HCT116 (cell line): ENCODE data around the gene LMOD3. TPM values are rescaled to one million over a fixed set of nuclear protein-coding genes. Genes with fewer than 3 reads are reported as not detected.

ENCODE experiments used
- ATAC-seq: fragments of 200-7000 bp; cut with Tn5 transposase; 2 replicates; pipeline ENCODE4 v1.9.1; 2020; ENCODE audit warnings: mild to moderate bottlenecking, moderate library complexity
- BruUV-seq: library from RNA; stranded (reverse); fragments of 400-500 nt; replicated peaks from 2 replicates; lab custom pipeline; 2021; lab: Mats Ljungman, UMichigan
- CTCF ChIA-PET: fragments of 300-600 bp; sonication (Branson Sonifier 250); formaldehyde crosslinking; loops from one replicate; lab custom pipeline; 2021; ENCODE audit warnings: antibody characterized with exemption; lab: Charles Lee
- POLR2A ChIA-PET: fragments of 300-600, 350-600 bp; sonication (Branson Sonifier 250); formaldehyde crosslinking; loops from one replicate; lab custom pipeline; 2021; ENCODE audit warnings: antibody characterized with exemption; lab: Charles Lee
- RAD21 ChIA-PET, 2 experiments: fragments of 300-600 bp; sonication (Branson Sonifier 250); formaldehyde crosslinking; loops; one replicate each; lab custom pipeline; 2023; ENCODE audit warnings: low total read pairs in 2 of 2; ENCODE audit not compliant: uncharacterized antibody in 2 of 2, unreplicated experiment in 2 of 2, low non-redundant PET in 1 of 2; lab: Charles Lee
- DNase-seq: peaks from one replicate; pipeline ENCODE4 v3.0.0-alpha.2; 2010; ENCODE audit warnings: low read depth, low spot score
- H2AFZ ChIP-seq: fragments of 200-600 bp; shearing (Covaris generic), sonication (generic); 2 replicates; pipeline ENCODE4 v1.6.1; 2017; ENCODE audit warnings: low read depth, mixed run types, mixed read lengths, antibody characterized with exemption, low read length; ENCODE audit not compliant: poor library complexity, severe bottlenecking
- H3K27ac ChIP-seq: 2 replicates; pipeline ENCODE4 v1.5.1; 2012; ENCODE audit warnings: low read depth, low read length
- H3K27me3 ChIP-seq: fragments of 200-600 bp; sonication (generic); 2 replicates; pipeline ENCODE4 v1.6.1; 2016; ENCODE audit warnings: mixed run types, low read length, mixed read lengths; ENCODE audit not compliant: insufficient read depth
- H3K36me3 ChIP-seq, 2 experiments: fragments of 200-500 bp in 1 of 2; fragments of 200-600 bp in 1 of 2; sonication (Bioruptor generic) in 1 of 2; sonication (generic) in 1 of 2; 2 replicates each; pipeline versions ENCODE4 v1.5.1 to v1.6.1; 2014 to 2016; ENCODE audit warnings: low read length in 2 of 2, inconsistent platforms in 1 of 2, mixed read lengths in 1 of 2, mixed run types in 1 of 2; ENCODE audit not compliant: insufficient read depth in 2 of 2, control insufficient read depth in 1 of 2
- H3K4me1 ChIP-seq, 2 experiments: fragments of 200-600 bp in 1 of 2; sonication (generic) in 1 of 2; 2 replicates each; pipeline versions ENCODE4 v1.5.1 to v1.6.1; 2012 to 2017; ENCODE audit warnings: low read length in 2 of 2, inconsistent platforms in 1 of 2, mild to moderate bottlenecking in 1 of 2, mixed read lengths in 1 of 2, mixed run types in 1 of 2, moderate library complexity in 1 of 2; ENCODE audit not compliant: insufficient read depth in 2 of 2, control insufficient read depth in 1 of 2
- H3K4me2 ChIP-seq: fragments of 200-600 bp; sonication (generic); 2 replicates; pipeline ENCODE4 v1.6.1; 2017; ENCODE audit warnings: mixed run types, low read length, mixed read lengths
- H3K4me3 ChIP-seq, 2 experiments: fragments of 200-600 bp in 1 of 2; sonication (generic) in 1 of 2; replicated peaks in 1 of 2; 2 replicates each; pipeline ENCODE4 v1.5.1; 2011 to 2016; ENCODE audit warnings: low read length in 2 of 2, control low read depth in 1 of 2, low read depth in 1 of 2, mild to moderate bottlenecking in 1 of 2, mixed read lengths in 1 of 2, mixed run types in 1 of 2
- H3K79me2 ChIP-seq: fragments of 200-600 bp; sonication (generic); 2 replicates; pipeline ENCODE4 v1.6.1; 2017; ENCODE audit warnings: mild to moderate bottlenecking, mixed run types, low read length, moderate library complexity, mixed read lengths; ENCODE audit not compliant: insufficient read depth
- H3K9ac ChIP-seq: fragments of 200-600 bp; sonication (generic); 2 replicates; pipeline ENCODE4 v1.6.1; 2016; ENCODE audit warnings: low read length, mixed read lengths
- H3K9me2 ChIP-seq: fragments of 200-600 bp; sonication (generic), shearing (Covaris generic); 2 replicates; pipeline ENCODE4 v1.6.1; 2017; ENCODE audit warnings: mixed run types, mild to moderate bottlenecking, moderate library complexity; ENCODE audit not compliant: insufficient read depth
- H3K9me3 ChIP-seq, 2 experiments: fragments of 200-500 bp in 1 of 2; fragments of 200-600 bp in 1 of 2; sonication (Bioruptor generic) in 1 of 2; sonication (generic) in 1 of 2; 2 replicates each; pipeline ENCODE4 v1.6.1; 2014 to 2017; ENCODE audit warnings: low read length in 2 of 2, mixed read lengths in 2 of 2, inconsistent platforms in 1 of 2, low read depth in 1 of 2, mild to moderate bottlenecking in 1 of 2, mixed run types in 1 of 2, moderate library complexity in 1 of 2; ENCODE audit not compliant: control insufficient read depth in 1 of 2, insufficient read depth in 1 of 2
- H4K20me1 ChIP-seq: fragments of 200-600 bp; sonication (generic), shearing (Covaris generic); 2 replicates; pipeline ENCODE4 v1.6.1; 2017; ENCODE audit warnings: mixed run types, mild to moderate bottlenecking, moderate library complexity; ENCODE audit not compliant: insufficient read depth
- ATF3 ChIP-seq: IDR thresholded peaks from 2 replicates; pipeline ENCODE4 v1.6.1; 2012
- CEBPB ChIP-seq: IDR thresholded peaks from 2 replicates; pipeline ENCODE4 v1.6.1; 2012; ENCODE audit warnings: low read depth
- CTCF ChIP-seq, 3 experiments: fragments of 200-600 bp in 1 of 3; sonication (generic) in 1 of 3; IDR thresholded peaks in 2 of 3; conservative IDR thresholded peaks in 1 of 3; 2 replicates each; pipeline ENCODE4 v1.5.1; 2012 to 2017; ENCODE audit warnings: low read depth in 2 of 3, low read length in 2 of 3, antibody characterized with exemption in 1 of 3, borderline replicate concordance in 1 of 3, control low read depth in 1 of 3, mild to moderate bottlenecking in 1 of 3, mixed read lengths in 1 of 3, mixed run types in 1 of 3, moderate library complexity in 1 of 3; ENCODE audit not compliant: insufficient read depth in 1 of 3
- EGR1 ChIP-seq: IDR thresholded peaks from 2 replicates; pipeline ENCODE4 v1.6.1; 2012; ENCODE audit warnings: low read depth
- ELF1 ChIP-seq: IDR thresholded peaks from 2 replicates; pipeline ENCODE4 v1.6.1; 2012; ENCODE audit warnings: low read depth, borderline replicate concordance
- FOSL1 ChIP-seq: IDR thresholded peaks from 2 replicates; pipeline ENCODE4 v1.6.1; 2012; ENCODE audit warnings: low read depth
- POLR2A ChIP-seq: IDR thresholded peaks from 2 replicates; pipeline ENCODE4 v1.7.0; 2011; ENCODE audit warnings: borderline replicate concordance; ENCODE audit not compliant: insufficient read depth, insufficient read length; ENCODE audit errors: extremely low read depth
- RAD21 ChIP-seq: IDR thresholded peaks from 2 replicates; pipeline ENCODE4 v1.6.1; 2012; ENCODE audit warnings: low read depth, mild to moderate bottlenecking
- SIN3A ChIP-seq: IDR thresholded peaks from 2 replicates; pipeline ENCODE4 v1.6.1; 2012; ENCODE audit warnings: low read depth
- SP1 ChIP-seq: IDR thresholded peaks from 2 replicates; pipeline ENCODE4 v1.6.1; 2012; ENCODE audit warnings: low read depth
- TCF7L2 ChIP-seq: IDR thresholded peaks from 2 replicates; pipeline ENCODE4 v1.7.0; 2011; ENCODE audit warnings: borderline replicate concordance, inconsistent platforms; ENCODE audit not compliant: insufficient read depth, insufficient read length; ENCODE audit errors: extremely low read depth
- ZNF274 ChIP-seq: fragments of 200-500 bp; sonication (Bioruptor generic); IDR thresholded peaks from 2 replicates; pipeline ENCODE4 v1.6.1; 2014; ENCODE audit warnings: mild to moderate bottlenecking, low read depth, low read length, inconsistent platforms
- intact Hi-C: fragments of 100-400 bp; cut with micrococcal nuclease; formaldehyde crosslinking; loops from 2 replicates; pipeline ENCODE4 v1.10.0; 2022
- total RNA-seq: library from RNA; stranded (reverse); gene quantifications from one replicate; pipeline ENCODE4 v1.2.1, GENCODE V29; 2021; ENCODE audit not compliant: unreplicated experiment
- TF ChIP-seq, protein P1 (sequence below): IDR thresholded peaks from 2 replicates; pipeline ENCODE4 v1.6.1; 2012; ENCODE audit warnings: low read depth

LMOD3 gene
- total RNA-seq, 1 experiment from 2014 or later: not detected

- no peak overlapping the region for H3K4me3 ChIP-seq
- H3K27ac ChIP-seq: no peak overlapping the region
- RAD21 ChIA-PET: interaction anchor here (1.1 to 2.3 kb wide), 3 partner anchors 143 to 148 kb away, joined by 4 to 6 read pairs (median 5); no protein-coding TSS in a partner anchor
- no peak for TF ChIP-seq TCF7L2
- TF ChIP-seq ATF3: no peak
- no peak for TF ChIP-seq SP1
- no peak for TF ChIP-seq ELF1
- no peak for TF ChIP-seq EGR1
- TF ChIP-seq FOSL1: no peak
- no peak for TF ChIP-seq POLR2A
- no peak for TF ChIP-seq CEBPB
- TF ChIP-seq SIN3A: no peak
- TF ChIP-seq, protein P1, sequence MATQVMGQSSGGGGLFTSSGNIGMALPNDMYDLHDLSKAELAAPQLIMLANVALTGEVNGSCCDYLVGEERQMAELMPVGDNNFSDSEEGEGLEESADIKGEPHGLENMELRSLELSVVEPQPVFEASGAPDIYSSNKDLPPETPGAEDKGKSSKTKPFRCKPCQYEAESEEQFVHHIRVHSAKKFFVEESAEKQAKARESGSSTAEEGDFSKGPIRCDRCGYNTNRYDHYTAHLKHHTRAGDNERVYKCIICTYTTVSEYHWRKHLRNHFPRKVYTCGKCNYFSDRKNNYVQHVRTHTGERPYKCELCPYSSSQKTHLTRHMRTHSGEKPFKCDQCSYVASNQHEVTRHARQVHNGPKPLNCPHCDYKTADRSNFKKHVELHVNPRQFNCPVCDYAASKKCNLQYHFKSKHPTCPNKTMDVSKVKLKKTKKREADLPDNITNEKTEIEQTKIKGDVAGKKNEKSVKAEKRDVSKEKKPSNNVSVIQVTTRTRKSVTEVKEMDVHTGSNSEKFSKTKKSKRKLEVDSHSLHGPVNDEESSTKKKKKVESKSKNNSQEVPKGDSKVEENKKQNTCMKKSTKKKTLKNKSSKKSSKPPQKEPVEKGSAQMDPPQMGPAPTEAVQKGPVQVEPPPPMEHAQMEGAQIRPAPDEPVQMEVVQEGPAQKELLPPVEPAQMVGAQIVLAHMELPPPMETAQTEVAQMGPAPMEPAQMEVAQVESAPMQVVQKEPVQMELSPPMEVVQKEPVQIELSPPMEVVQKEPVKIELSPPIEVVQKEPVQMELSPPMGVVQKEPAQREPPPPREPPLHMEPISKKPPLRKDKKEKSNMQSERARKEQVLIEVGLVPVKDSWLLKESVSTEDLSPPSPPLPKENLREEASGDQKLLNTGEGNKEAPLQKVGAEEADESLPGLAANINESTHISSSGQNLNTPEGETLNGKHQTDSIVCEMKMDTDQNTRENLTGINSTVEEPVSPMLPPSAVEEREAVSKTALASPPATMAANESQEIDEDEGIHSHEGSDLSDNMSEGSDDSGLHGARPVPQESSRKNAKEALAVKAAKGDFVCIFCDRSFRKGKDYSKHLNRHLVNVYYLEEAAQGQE: no peak
- no peak for TF ChIP-seq ZNF274
- TF ChIP-seq RAD21: no peak
- no peak for TF ChIP-seq CTCF (IDR thresholded peaks at IDR 0.05 in 2 of 3, conservative IDR thresholded peaks at IDR 0.05 in 1 of 3; ENCODE audit: borderline replicate concordance in 1 of 3, insufficient read depth in 1 of 3, low read depth in 2 of 3, low read length in 2 of 3)
- H3K79me2 ChIP-seq: no peaks in the 10 kb centered on the region
- BruUV-seq: no TSS peak
- POLR2A ChIA-PET: no interaction called here
- no peak for ATAC-seq
- H3K4me1 ChIP-seq: no peaks in the 10 kb centered on the region
- H4K20me1 ChIP-seq: no peaks in the 10 kb centered on the region
- intact Hi-C loops: no loop called here
- no peak overlapping the region for H3K4me2 ChIP-seq
- H3K27me3 ChIP-seq: no peaks in the 10 kb centered on the region
- peak overlapping the region; percentile 81 for H2AFZ ChIP-seq
- H3K36me3 ChIP-seq: no peaks in the 10 kb centered on the region
- no peaks in the 10 kb centered on the region for H3K9me2 ChIP-seq
- no peaks in the 10 kb centered on the region for H3K9me3 ChIP-seq
- H3K9ac ChIP-seq: no peak overlapping the region
- no peak for DNase-seq
- CTCF ChIA-PET: interaction anchor here (0.8 to 4.9 kb wide), 14 partner anchors 11 to 278 kb away, joined by 3 to 63 read pairs (median 7); no protein-coding TSS in a partner anchor
Observed at GRCh38 chr3:69162308-69162980, 40.0 kb upstream of the LMOD3 start.
